HepG2 (cell line): ENCODE results near the gene UBE2J1. TPM values are rescaled to one million over a fixed set of nuclear protein-coding genes. Genes with fewer than 3 reads are reported as not detected.
A peak's percentile ranks its signal among the peaks of the same experiment; 100 is the strongest.

ENCODE experiments used
- GATA4 ChIP-seq: sonication (generic); IDR thresholded peaks from 2 replicates; pipeline ENCODE4 v1.6.1; 2016; ENCODE audit warnings: antibody characterized with exemption, low read depth, borderline replicate concordance
- HOXD1 ChIP-seq: sonication (generic); formaldehyde crosslinking; IDR thresholded peaks from 2 replicates; pipeline ENCODE4 v1.5.0; 2020; ENCODE audit warnings: missing genetic modification reagents
- IKZF1 ChIP-seq: fragments of 450-650 bp; IDR thresholded peaks from 2 replicates; pipeline ENCODE4 v1.7.1; 2016
- MAX ChIP-seq: IDR thresholded peaks from 2 replicates; pipeline ENCODE4 v1.6.1; 2012; ENCODE audit warnings: inconsistent platforms
- MAZ ChIP-seq, 2 experiments: sonication (generic) in 1 of 2; formaldehyde crosslinking in 1 of 2; IDR thresholded peaks; 2 replicates each; pipeline versions ENCODE4 v1.5.0 to v1.6.1; 2012 to 2020; ENCODE audit warnings: low read depth in 2 of 2, mild to moderate bottlenecking in 2 of 2, borderline replicate concordance in 1 of 2, improper control_type of control experiment in 1 of 2, low read length in 1 of 2, missing genetic modification reagents in 1 of 2, moderate library complexity in 1 of 2
- PLSCR1 ChIP-seq: sonication (generic); formaldehyde crosslinking; IDR thresholded peaks from 2 replicates; pipeline ENCODE4 v1.5.0; 2020; ENCODE audit warnings: missing genetic modification reagents, mild to moderate bottlenecking, borderline replicate concordance
- SMC3 ChIP-seq: IDR thresholded peaks from 2 replicates; pipeline ENCODE4 v1.6.1; 2011; ENCODE audit warnings: low read length, improper control_type of control experiment
- STAT5B ChIP-seq: sonication (generic); formaldehyde crosslinking; IDR thresholded peaks from 2 replicates; pipeline ENCODE4 v1.4.0; 2020; ENCODE audit warnings: missing genetic modification reagents
- ZBED4 ChIP-seq: sonication (generic); formaldehyde crosslinking; IDR thresholded peaks from 2 replicates; pipeline ENCODE4 v1.4.0; 2020; ENCODE audit warnings: missing genetic modification reagents, borderline replicate concordance
- ZBTB3 ChIP-seq: sonication (generic); formaldehyde crosslinking; IDR thresholded peaks from 2 replicates; pipeline ENCODE4 v1.4.0; 2020; ENCODE audit warnings: low read depth, mild to moderate bottlenecking, moderate library complexity, missing genetic modification reagents, borderline replicate concordance
- ZFP82 ChIP-seq: sonication (generic); formaldehyde crosslinking; IDR thresholded peaks from 2 replicates; pipeline ENCODE4 v1.5.1; 2020; ENCODE audit warnings: mild to moderate bottlenecking, missing genetic modification reagents, borderline replicate concordance
- ZFP91 ChIP-seq: sonication (generic); formaldehyde crosslinking; IDR thresholded peaks from 2 replicates; pipeline ENCODE4 v1.9.0; 2022; ENCODE audit warnings: missing genetic modification reagents, mild to moderate bottlenecking, borderline replicate concordance
- ZNF383 ChIP-seq: sonication (generic); formaldehyde crosslinking; IDR thresholded peaks from 2 replicates; pipeline ENCODE4 v1.4.0; 2020; ENCODE audit warnings: missing genetic modification reagents, mild to moderate bottlenecking, borderline replicate concordance
- ZNF513 ChIP-seq: sonication (generic); formaldehyde crosslinking; conservative IDR thresholded peaks from 2 replicates; pipeline ENCODE4 v1.5.0; 2020; ENCODE audit warnings: missing genetic modification reagents
- ZNF687 ChIP-seq: sonication (generic); formaldehyde crosslinking; IDR thresholded peaks from 2 replicates; pipeline ENCODE4 v1.5.1; 2020; ENCODE audit warnings: mild to moderate bottlenecking, missing genetic modification reagents, moderate library complexity
- polyA plus RNA-seq, 8 experiments: library from polyadenylated mRNA; depleted of rRNA in 3 of 8; stranded (reverse) in 7 of 8; unstranded in 1 of 8; fragments of >200 nt; fragmentation: Illumina TruSeq in 4 of 8; extraction: Trizol in 4 of 8; gene quantifications; 2 replicates each; pipeline versions ENCODE4 v1.2.1 to v1.2.3, GENCODE V29; 2011 to 2016; ENCODE audit warnings: low read depth in 4 of 8, missing spikeins in 1 of 8, mixed read lengths in 1 of 8; ENCODE audit not compliant: insufficient read depth in 1 of 8
- total RNA-seq, 5 experiments: library from RNA; depleted of rRNA; stranded (reverse); fragments of >200 nt; fragmentation: Illumina TruSeq; extraction: Trizol; gene quantifications; 2 replicates each; pipeline ENCODE4 v1.2.3, GENCODE V29; 2016; ENCODE audit warnings: low read depth in 1 of 5

UBE2J1 gene
- total and polyA plus RNA-seq, 2 of the 13 experiments (the other 11 are each of a cell fraction or from before 2014, with no cell fraction given), result 19.3 to 24.6 TPM

GRCh38 chr6:89371849-89372505 is 19.5 kb upstream of the UBE2J1 start (continued):
- TF ChIP-seq ZBED4 (CRISPR knock-in tag) (0 out of 2 replicates have a peak, but pooled peaks have one; percentile 17), SMC3 (no peak), IKZF1 (no peak), ZBTB3 (CRISPR knock-in tag) (no peak), HOXD1 (CRISPR knock-in tag) (no peak), MAZ (IDR thresholded peaks at IDR 0.05; ENCODE audit: borderline replicate concordance, low read depth, low read length) (0 out of 2 replicates have a peak, but pooled peaks have one; percentile 38), MAZ (CRISPR knock-in tag; IDR thresholded peaks at IDR 0.05; ENCODE audit: low read depth) (peak; percentile 54; the same call in 1 of the 2 replicates), MAX (0 out of 2 replicates have a peak, but pooled peaks have one; percentile 27), PLSCR1 (CRISPR knock-in tag) (no peak), ZFP82 (no peak), STAT5B (no peak), ZNF383 (CRISPR knock-in tag) (no peak), ZFP91 (CRISPR knock-in tag) (0 out of 2 replicates have a peak, but pooled peaks have one; percentile 26), GATA4 (no peak), ZNF513 (CRISPR knock-in tag) (no peak), ZNF687 (peak; percentile 61)
